ENCODE measurements around the gene ERG. TPM values are rescaled to one million over a fixed set of nuclear protein-coding genes. Genes with fewer than 3 reads are reported as not detected.

ERG gene
- total RNA-seq, 1 experiment from 2014 or later, result 0.11 TPM

GRCh38 chr21:38474124-38474523, 24.2 kb downstream of the ERG start:
- H3K79me1 ChIP-seq (ENCODE audit: insufficient read depth, low read depth, low read length, poor library complexity, severe bottlenecking), result no peaks in the 10 kb centered on the region
- no peak overlapping the region for H3T11ph ChIP-seq (ENCODE audit: low read length)
- H3K56ac ChIP-seq (ENCODE audit: insufficient read length, low read depth, low read length), result no peak overlapping the region
- H3K27ac ChIP-seq (ENCODE audit: insufficient read length, low read depth, low read length), result no peak overlapping the region
- no peaks in the 10 kb centered on the region for H4K20me1 ChIP-seq (ENCODE audit: control insufficient read depth, insufficient read depth, insufficient read length)
- TF ChIP-seq, protein P1, sequence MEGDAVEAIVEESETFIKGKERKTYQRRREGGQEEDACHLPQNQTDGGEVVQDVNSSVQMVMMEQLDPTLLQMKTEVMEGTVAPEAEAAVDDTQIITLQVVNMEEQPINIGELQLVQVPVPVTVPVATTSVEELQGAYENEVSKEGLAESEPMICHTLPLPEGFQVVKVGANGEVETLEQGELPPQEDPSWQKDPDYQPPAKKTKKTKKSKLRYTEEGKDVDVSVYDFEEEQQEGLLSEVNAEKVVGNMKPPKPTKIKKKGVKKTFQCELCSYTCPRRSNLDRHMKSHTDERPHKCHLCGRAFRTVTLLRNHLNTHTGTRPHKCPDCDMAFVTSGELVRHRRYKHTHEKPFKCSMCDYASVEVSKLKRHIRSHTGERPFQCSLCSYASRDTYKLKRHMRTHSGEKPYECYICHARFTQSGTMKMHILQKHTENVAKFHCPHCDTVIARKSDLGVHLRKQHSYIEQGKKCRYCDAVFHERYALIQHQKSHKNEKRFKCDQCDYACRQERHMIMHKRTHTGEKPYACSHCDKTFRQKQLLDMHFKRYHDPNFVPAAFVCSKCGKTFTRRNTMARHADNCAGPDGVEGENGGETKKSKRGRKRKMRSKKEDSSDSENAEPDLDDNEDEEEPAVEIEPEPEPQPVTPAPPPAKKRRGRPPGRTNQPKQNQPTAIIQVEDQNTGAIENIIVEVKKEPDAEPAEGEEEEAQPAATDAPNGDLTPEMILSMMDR (conservative IDR thresholded peaks at IDR 0.05), result no peak
- H2BK5ac ChIP-seq (ENCODE audit: insufficient read length, low read length), result no peak overlapping the region
- no peaks in the 10 kb centered on the region for H3K36me3 Mint-ChIP-seq (ENCODE audit: insufficient read depth in 1 of 3, low read depth in 3 of 3)
- no peak overlapping the region for H3K18ac ChIP-seq (ENCODE audit: insufficient read length, low read depth, low read length)
- no peak overlapping the region for H3K27ac Mint-ChIP-seq
- H2BK12ac ChIP-seq (ENCODE audit: insufficient read length, low read depth, low read length), result no peak overlapping the region
- H3K4ac ChIP-seq (ENCODE audit: low read depth, low read length), result no peak overlapping the region
- no peak for DNase-seq
- no peak overlapping the region for H3K9ac ChIP-seq (ENCODE audit: extremely low read depth, insufficient read length, low read length)
- H3K9me3 Mint-ChIP-seq, result no peaks in the 10 kb centered on the region; a peak in 2 of 5 replicates
- H2AFZ ChIP-seq (ENCODE audit: low read length), result no peak overlapping the region
- no peak overlapping the region for H3K23ac ChIP-seq (ENCODE audit: insufficient read length, low read depth, low read length)
- H3K14ac ChIP-seq (ENCODE audit: insufficient read depth, low read length), result no peak overlapping the region
- no peak overlapping the region for H2BK120ac ChIP-seq (ENCODE audit: low read depth, low read length, poor library complexity, severe bottlenecking)
- no peak overlapping the region for H4K91ac ChIP-seq (ENCODE audit: insufficient read length, low read depth, low read length)
- no peak overlapping the region for H3K4me2 ChIP-seq (ENCODE audit: insufficient read depth, insufficient read length, low read length)
- no CpG with 5 or more reads among the region's 7 CpGs for WGBS (ENCODE audit: extremely low coverage, insufficient read length, low lambda C conversion rate)
- no peaks in the 10 kb centered on the region for H3K9me3 ChIP-seq (ENCODE audit: control insufficient read depth, low read depth, low read length)
- H4K5ac ChIP-seq (ENCODE audit: insufficient read length, low read depth, low read length), result no peak overlapping the region
- H2BK20ac ChIP-seq (ENCODE audit: low read depth, low read length, poor library complexity, severe bottlenecking), result no peak overlapping the region
- peaks cover 25 to 30% of the 10 kb centered on the region in 2 experiments for H3K4me1 Mint-ChIP-seq
- no peak overlapping the region for H3K4me3 Mint-ChIP-seq
- peaks cover 29% of the 10 kb centered on the region for H3K27me3 Mint-ChIP-seq (ENCODE audit: low read depth)
- H3K23me2 ChIP-seq (ENCODE audit: insufficient read length, low read depth, low read length, poor library complexity, severe bottlenecking), result no peaks in the 10 kb centered on the region
- no peaks in the 10 kb centered on the region; the same call in 1 of the 2 replicates for H3K27me3 ChIP-seq (ENCODE audit: insufficient read depth, low read length)
- H2AK5ac ChIP-seq (ENCODE audit: insufficient read length, low read length), result no peak overlapping the region
- H3K79me2 ChIP-seq (ENCODE audit: insufficient read depth, low read length), result no peaks in the 10 kb centered on the region
- peaks cover 5% of the 10 kb centered on the region; the same call in 1 of the 2 replicates for H3K4me1 ChIP-seq (ENCODE audit: insufficient read depth, low read length)
- H2BK15ac ChIP-seq (ENCODE audit: low read depth, low read length), result no peak overlapping the region
- no peak overlapping the region for H4K8ac ChIP-seq (replicated peaks; ENCODE audit: insufficient read length, low read depth, low read length)

Measured in H9 (cell line).